Activated gamma-delta T cell (primary cell): ENCODE results near the gene FRAS1.
"Not testable (repeated sequence)": the region's sequence is repeated elsewhere in the genome, so short reads cannot be mapped to it uniquely, and the experiment has no call there.

Experiments used
- DNase-seq: peaks from one replicate; lab custom pipeline; 2025; lab: John Stamatoyannopoulos, UW

The FRAS1 gene

GRCh38 chr4:78510681-78511080, 453.6 kb downstream of the FRAS1 start:
- no peak for DNase-seq

- DNase-seq, result no peak
Measured at GRCh38 chr4:78512357-78512920, 455.3 kb downstream of the FRAS1 start.

GRCh38 chr4:78513411-78513975, 456.4 kb downstream of the FRAS1 start:
- no peak for DNase-seq

- DNase-seq, result no peak
Measured at GRCh38 chr4:78517050-78517652, 460.0 kb downstream of the FRAS1 start.

GRCh38 chr4:78518561-78518960, 461.4 kb downstream of the FRAS1 start:
- DNase-seq, result no peak

- no peak for DNase-seq
Measured at GRCh38 chr4:78519962-78520361, 462.8 kb downstream of the FRAS1 start.

- DNase-seq, result no peak
Measured at GRCh38 chr4:78520808-78521226, 463.7 kb downstream of the FRAS1 start.

GRCh38 chr4:78524009-78524408, 466.9 kb downstream of the FRAS1 start:
- no peak for DNase-seq

- DNase-seq, result no peak
Measured at GRCh38 chr4:78525559-78525958, 468.4 kb downstream of the FRAS1 start.

- no peak for DNase-seq
Measured at GRCh38 chr4:78527103-78527502, 470.0 kb downstream of the FRAS1 start.

- DNase-seq, result no peak
Measured at GRCh38 chr4:78527555-78527954, 470.4 kb downstream of the FRAS1 start.

- no peak for DNase-seq
Measured at GRCh38 chr4:78528327-78528726, 471.2 kb downstream of the FRAS1 start.

GRCh38 chr4:78529569-78530209, 472.6 kb downstream of the FRAS1 start:
- DNase-seq, result no peak

GRCh38 chr4:78532046-78532445, 474.9 kb downstream of the FRAS1 start:
- DNase-seq, result no peak

GRCh38 chr4:78533854-78534253, 476.7 kb downstream of the FRAS1 start:
- no peak for DNase-seq

- no peak for DNase-seq
Measured at GRCh38 chr4:78534286-78534955, 477.3 kb downstream of the FRAS1 start.

GRCh38 chr4:78542373-78542772, 485.2 kb downstream of the FRAS1 start:
- no peak for DNase-seq

GRCh38 chr4:78543424-78544125, 486.5 kb downstream of the FRAS1 start:
- DNase-seq, result no peak

- DNase-seq, result no peak
Measured at GRCh38 chr4:78544678-78545077, 487.6 kb downstream of the FRAS1 start.

- no peak for DNase-seq
Measured at GRCh38 chr4:78545275-78546246, 488.4 kb downstream of the FRAS1 start.

GRCh38 chr4:78547899-78548298, 490.8 kb downstream of the FRAS1 start:
- DNase-seq, result not testable (repeated sequence)
